HG03565 (cell line): ENCODE data around the gene EXOSC10.
"Not testable (repeated sequence)": the region's sequence is repeated elsewhere in the genome, so short reads cannot be mapped to it uniquely, and the experiment has no call there.

Source experiments
- ATAC-seq: cut with Tn5 transposase; IDR thresholded peaks from one replicate; pipeline ENCODE4 v1.9.1; 2021; ENCODE audit warnings: mild to moderate bottlenecking, moderate library complexity; ENCODE audit not compliant: unreplicated experiment

Gene EXOSC10

DNA sequence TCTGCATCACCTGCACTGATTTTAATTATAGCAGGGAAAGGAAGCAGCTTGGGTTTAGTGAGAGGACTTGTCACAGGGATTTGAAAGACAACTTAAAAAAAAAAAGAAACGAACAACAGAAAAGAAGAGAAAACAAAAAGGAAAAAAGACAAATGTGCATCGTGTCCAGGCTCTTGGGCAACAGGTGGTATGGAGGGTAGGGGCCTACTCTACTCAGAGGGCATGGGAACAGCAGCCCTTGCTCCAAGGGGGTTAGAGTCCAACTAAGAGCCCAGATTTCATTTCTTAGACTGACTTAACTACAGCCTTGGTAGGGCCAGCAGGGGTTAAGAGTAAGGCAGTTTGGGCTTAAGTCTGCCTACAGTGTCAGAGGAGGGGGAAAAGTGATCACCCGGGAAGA is 15.3 kb upstream of the EXOSC10 start:
- ATAC-seq = no peak

GRCh38 chr1:11109047-11109760 is 9.5 kb upstream of the EXOSC10 start:
- no peak for ATAC-seq

DNA sequence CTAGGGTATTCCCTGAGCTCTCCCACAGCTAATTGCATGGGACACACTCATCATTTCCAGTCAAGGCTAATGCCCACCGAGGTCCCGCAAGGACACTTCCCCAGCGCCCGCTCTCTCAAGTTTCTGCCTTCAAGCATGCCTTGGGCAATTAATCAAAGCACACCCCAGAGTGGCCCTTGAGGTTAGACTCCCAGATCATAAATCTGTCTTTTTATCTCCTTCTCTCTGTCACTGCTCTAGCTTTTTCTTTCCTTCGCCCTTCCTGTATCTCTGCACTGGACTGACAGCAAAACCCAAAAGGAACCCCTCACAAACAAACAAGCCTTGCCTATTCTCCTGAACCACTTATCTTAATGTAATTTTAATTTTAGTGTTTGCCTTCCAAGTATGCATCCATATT is 7.9 kb upstream of the EXOSC10 start:
- no peak for ATAC-seq

- ATAC-seq = no peak
These were observed 5.9 kb upstream of the EXOSC10 start for GRCh38 chr1:11105586-11105985.

GRCh38 chr1:11101347-11101746 is 1.7 kb upstream of the EXOSC10 start:
- no peak for ATAC-seq

DNA sequence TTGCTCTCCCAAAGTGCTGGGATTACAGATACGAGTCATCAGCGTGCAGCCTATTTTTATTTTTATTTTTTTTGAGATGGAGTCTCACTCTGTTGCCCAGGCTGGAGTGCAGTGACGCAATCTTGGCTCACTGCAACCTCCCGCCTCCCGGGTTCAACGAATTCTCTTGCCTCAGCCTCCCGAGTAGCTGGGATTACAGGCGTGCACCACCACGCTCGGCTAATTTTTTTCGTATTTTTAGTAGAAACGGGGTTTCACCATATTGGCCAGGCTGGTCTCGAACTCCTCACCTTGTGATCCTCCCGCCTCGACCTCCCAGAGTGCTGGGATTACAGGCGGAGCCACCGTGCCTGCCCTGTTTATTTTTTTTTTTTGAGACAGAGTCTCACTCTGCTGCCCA is 1.1 kb upstream of the EXOSC10 start:
- not testable (repeated sequence) for ATAC-seq

DNA sequence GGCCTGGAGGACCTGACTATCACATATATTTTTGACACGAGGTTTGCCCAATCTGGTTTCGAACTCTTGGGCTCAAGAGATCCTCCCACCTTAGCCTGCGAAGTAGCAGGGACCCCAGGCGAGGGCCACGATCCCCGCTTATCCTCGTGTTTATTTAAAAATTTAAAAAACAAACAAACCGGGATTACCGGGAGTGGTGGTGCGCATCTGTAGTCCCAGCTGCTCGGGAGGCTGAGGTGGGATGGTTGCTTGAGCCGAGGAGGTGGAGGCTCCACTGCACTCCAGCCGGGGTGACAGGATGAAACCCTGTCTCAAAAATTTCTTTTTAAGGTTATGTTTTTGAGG is 452 bp upstream of the EXOSC10 start:
- no peak for ATAC-seq

- ATAC-seq = no peak
These were observed 749 bp downstream of the EXOSC10 start for GRCh38 chr1:11098931-11099309.

GRCh38 chr1:11083784-11084183 is 15.9 kb downstream of the EXOSC10 start:
- not testable (repeated sequence) for ATAC-seq

GRCh38 chr1:11080931-11081330 is 18.7 kb downstream of the EXOSC10 start:
- no peak for ATAC-seq

GRCh38 chr1:11078631-11079030 is 21.0 kb downstream of the EXOSC10 start:
- no peak for ATAC-seq

DNA sequence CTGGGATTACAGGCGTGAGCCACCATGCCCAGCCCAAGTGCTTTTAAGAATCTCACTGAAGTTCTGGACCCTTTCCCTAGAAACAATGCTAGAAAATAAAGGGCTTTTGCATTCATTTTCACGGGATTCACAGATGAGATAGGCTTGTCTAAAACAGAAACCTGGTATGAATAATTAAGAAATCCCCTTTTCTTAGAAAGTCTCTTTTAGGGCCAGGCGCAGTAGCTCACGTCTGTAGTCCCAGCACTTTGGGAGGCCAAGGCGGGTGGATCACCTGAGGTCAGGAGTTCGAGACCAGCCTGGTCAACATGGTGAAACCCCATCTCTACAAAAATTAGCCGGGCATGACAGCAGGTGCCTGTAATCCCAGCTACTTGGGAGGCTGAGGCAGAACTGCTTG is 26.3 kb downstream of the EXOSC10 start:
- ATAC-seq = not testable (repeated sequence)

- no peak for ATAC-seq
These were observed 27.3 kb downstream of the EXOSC10 start for GRCh38 chr1:11072216-11072917.

DNA sequence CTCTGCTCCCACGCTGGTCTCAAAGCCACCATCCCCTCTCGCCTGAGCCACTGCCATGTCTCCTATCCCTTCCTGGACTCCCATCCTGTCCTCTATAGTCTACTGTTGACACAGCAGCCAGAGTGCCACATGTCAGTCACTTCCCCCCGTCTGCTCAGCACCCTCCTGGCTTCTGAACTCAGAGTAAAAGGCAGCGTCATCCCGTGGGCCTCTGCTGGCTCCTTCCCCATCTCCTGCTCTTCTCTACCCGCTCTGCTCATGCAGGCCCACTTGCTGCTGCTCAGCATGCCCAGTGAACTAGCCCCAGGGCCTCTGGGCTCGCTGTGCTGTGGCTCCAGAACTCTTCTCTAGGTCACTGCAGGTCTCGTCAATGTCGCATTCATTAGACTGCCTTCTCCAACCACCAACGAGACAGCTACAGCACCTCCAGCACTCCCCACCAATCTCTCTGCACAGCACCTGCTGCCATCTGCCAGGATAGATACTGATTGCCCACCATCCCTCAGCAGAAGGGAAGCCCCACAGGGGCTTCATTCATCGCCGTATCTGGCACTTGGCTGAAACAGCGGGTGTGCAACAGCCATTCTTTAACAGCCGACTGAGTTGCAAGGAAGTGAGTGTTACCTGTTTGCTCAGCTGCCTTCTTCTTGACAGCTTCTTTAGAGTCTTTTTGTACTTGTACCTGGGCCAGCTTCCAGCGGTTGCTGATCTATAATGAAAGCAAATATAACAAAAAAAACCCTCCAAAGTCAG is 28.0 kb downstream of the EXOSC10 start:
- no peak for ATAC-seq

GRCh38 chr1:11070876-11071275 is 28.8 kb downstream of the EXOSC10 start:
- ATAC-seq = no peak

DNA sequence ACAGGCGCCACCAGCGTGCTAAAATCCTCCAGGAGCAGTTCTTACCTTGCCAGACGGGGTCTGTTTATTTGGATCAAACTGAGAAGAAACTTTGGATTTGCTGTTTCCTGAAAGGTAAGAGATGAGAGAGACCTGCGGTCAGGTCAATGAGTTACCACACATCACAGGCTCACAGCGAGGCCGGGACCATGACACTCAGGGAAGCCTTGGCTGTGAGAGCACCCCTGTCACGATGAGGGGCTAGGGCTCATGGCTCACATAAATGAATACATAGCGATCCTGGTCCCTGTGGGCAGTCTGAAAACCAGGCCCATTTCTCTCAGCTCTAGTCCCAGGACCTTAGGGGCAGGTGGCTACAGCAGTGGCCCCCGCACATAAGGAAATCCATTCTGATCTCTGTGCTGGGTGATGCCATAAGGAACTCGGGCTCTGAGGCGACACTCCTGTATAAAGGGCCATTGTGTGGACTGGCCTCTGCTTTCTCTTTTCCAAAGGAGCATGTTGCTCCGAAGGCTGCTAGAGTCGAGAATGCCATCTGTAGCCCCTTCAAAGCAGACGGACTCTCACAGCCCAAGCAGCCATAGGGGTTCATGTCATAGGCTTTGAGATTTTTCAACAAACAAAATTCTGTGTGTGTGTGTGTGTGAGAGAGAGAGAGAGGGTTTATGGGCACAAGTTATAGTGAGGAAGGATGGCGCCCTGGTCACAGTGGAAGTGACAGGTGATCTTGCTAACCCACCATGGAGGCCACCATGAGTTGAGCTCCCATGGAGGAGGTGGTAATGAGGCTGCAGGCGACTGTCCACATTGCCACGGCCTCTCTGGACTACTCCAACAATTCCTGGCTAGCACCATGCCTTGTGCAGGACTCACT is 30.8 kb downstream of the EXOSC10 start:
- ATAC-seq = no peak

- no peak for ATAC-seq
These were observed 31.7 kb downstream of the EXOSC10 start for GRCh38 chr1:11067716-11068599.

- no peak for ATAC-seq
These were observed 33.9 kb downstream of the EXOSC10 start for GRCh38 chr1:11065796-11066195.

DNA sequence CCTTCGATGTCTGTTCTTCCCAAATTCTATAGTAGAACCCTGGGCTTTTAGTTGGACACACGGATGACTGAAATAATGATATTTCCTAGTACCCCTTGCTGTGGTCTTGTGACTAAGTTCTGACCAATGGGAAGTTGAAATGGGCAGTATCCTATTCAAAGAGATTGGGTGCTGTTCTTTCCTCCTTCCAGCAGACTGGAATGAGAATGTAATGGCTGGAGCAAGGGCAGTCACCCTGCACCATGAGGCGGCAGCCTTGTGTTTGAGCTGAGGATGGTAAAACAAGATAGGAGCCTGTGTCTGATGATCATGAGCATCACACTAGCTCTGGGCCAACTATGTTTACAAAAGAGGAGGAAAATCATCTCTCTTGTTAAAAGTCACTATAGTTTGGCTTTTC is 34.7 kb downstream of the EXOSC10 start:
- no peak for ATAC-seq

DNA sequence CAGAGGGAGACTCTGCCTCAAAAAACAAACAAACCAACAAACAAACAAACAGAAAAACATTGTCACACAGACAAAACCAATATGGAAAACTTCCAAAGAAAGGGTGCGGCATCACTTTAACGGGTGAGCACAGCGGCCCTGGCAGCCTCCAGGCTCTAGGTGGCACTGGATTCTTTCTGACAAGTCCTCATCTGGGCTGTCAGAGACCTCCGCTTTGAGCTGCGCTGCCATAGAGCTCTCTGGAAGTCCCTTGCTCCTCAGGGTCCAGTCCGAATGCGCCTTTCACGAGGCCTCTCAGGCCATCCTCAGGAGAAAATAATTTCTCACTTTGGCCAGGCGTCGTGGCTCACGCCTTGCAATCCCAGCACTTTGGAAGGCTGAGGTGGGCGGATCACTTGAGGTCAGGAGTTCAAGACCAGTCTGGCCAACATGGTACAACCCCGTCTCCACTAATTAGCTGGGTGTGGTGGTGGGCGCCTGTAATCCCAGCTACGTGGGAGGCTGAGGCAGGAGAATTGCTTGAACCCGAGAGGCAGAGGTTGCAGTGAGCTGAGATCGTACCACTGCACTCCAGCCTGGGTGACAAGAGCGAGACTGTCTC is 35.6 kb downstream of the EXOSC10 start:
- not testable (repeated sequence) for ATAC-seq
